Measurements from ENCODE around the gene COX4I2. TPM values are rescaled to one million over a fixed set of nuclear protein-coding genes. Genes with fewer than 3 reads are reported as not detected.

Gene COX4I2
- total and polyA plus RNA-seq, 2 of the 8 experiments (the other 6 are each of a cell fraction or from before 2014, with no cell fraction given), result 0.26 TPM; not detected in 1

DNA sequence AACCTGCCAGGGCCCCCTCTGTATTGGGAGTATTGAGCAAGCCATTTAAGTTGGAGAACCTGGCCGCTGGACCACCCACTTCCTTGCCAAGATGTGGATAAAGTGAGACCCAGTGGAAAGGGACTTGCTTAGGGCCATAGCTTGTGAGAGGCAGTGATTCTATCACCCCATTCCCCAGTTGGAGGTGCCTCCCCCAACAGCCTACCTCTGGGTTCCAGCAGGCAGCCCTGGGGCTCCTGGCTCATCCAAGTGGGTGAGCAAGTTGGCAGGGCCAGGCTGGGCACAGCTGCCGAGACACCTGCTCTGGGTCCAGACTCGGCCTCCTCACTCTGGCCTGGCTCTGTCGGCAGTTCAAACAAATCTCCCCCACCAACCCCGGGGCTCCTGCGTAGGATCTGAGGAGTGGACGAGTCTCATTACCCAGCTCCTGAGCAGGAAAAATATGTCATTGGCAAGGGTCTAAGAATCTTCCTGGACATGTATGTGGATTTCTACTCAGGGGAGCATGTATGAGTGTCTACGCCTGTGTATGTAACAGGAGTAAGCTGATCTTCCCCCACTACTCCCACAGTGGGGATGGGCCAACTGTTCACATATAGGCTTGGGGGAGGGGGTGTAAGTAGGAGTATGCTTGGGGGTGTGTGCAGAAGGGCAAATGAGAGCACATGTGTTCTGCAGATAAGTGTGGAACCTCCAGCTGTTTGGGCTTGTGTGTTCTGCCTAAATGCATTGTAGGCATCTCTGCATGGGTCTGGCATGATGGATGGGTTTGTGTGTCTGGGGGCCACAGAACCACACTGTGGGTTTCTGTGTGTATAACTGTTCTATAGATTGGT, 30.7 kb upstream of the COX4I2 start:
- Histone ChIP-seq H3K27me3 (replicated peaks in 1 of 4; ENCODE audit: control insufficient read depth in 3 of 4, extremely low read depth in 1 of 4, insufficient read depth in 3 of 4, low read length in 3 of 4) (peaks cover 0 to 4% (median 0%) of the 10 kb centered on the region in 4 experiments; a peak in 2 of 7 replicates), H3K4ac (replicated peaks; ENCODE audit: insufficient read length, low read depth, low read length) (peak overlapping the region; percentile 49), H3K27ac (ENCODE audit: low read depth, low read length) (peak overlapping the region; percentile 12; the same call in 1 of the 2 replicates), H3K79me2 (ENCODE audit: control insufficient read depth in 1 of 2, insufficient read depth in 2 of 2, low read length in 2 of 2) (peaks cover 8 to 20% of the 10 kb centered on the region in 2 experiments; a peak in 3 of 4 replicates), H4K5ac (ENCODE audit: insufficient read length, low read depth, low read length) (peak overlapping the region; percentile 44), H3K79me1 (ENCODE audit: low read depth, low read length) (no peaks in the 10 kb centered on the region), H3K23ac (ENCODE audit: insufficient read length) (no peak overlapping the region), H3K23me2 (ENCODE audit: low read depth, low read length) (peaks cover 10% of the 10 kb centered on the region), H4K91ac (replicated peaks; ENCODE audit: insufficient read length, low read length) (peak overlapping the region; percentile 35), H2BK20ac (ENCODE audit: low read length) (peak overlapping the region; percentile 67), H3K4me3 (ENCODE audit: extremely low read depth in 1 of 4, insufficient read depth in 2 of 4, low read depth in 3 of 4, low read length in 4 of 4) (peak overlapping the region; percentile 72 to 99 (median 88)), H3K56ac (replicated peaks; ENCODE audit: insufficient read length, low read depth, low read length) (no peak overlapping the region), H3K4me2 (ENCODE audit: insufficient read depth in 1 of 2, low read depth in 2 of 2, low read length in 2 of 2) (peak overlapping the region; percentile 80 to 88), H3K18ac (ENCODE audit: extremely low read depth, low read length) (peak overlapping the region; percentile 1), H3K4me1 (replicated peaks in 1 of 4; ENCODE audit: control insufficient read depth in 3 of 4, insufficient read depth in 4 of 4, low read length in 3 of 4) (peaks cover 19 to 41% (median 31%) of the 10 kb centered on the region in 4 experiments), H3K9ac (replicated peaks in 1 of 4; ENCODE audit: extremely low read depth in 1 of 4, low read depth in 3 of 4, low read length in 3 of 4) (peak overlapping the region; percentile 16 to 95 (median 52)), H3K36me3 (ENCODE audit: control insufficient read depth in 2 of 4, insufficient read depth in 4 of 4, low read length in 3 of 4) (peaks cover 0 to 11% (median 0%) of the 10 kb centered on the region in 4 experiments; a peak in 1 of 8 replicates), H2AK5ac (ENCODE audit: low read depth, low read length) (peak overlapping the region; percentile 87; the same call in 1 of the 2 replicates), H3K9me3 (ENCODE audit: insufficient read depth in 2 of 2, low read depth in 1 of 2, low read length in 1 of 2) (no peaks in the 10 kb centered on the region), H2BK15ac (ENCODE audit: low read length) (peak overlapping the region; percentile 40; the same call in 1 of the 2 replicates), H2BK5ac (ENCODE audit: low read depth, low read length) (peak overlapping the region; percentile 86; the same call in 1 of the 2 replicates), H4K8ac (ENCODE audit: extremely low read depth, insufficient read depth, low read length) (peak overlapping the region; percentile 64; the same call in 1 of the 2 replicates), H4K20me1 (replicated peaks in 1 of 2; ENCODE audit: control insufficient read depth in 1 of 2, insufficient read depth in 2 of 2, low read length in 2 of 2) (peaks cover 0 to 9% of the 10 kb centered on the region in 2 experiments), H2AFZ (ENCODE audit: low read length) (no peak overlapping the region), H3K14ac (ENCODE audit: insufficient read length) (no peak overlapping the region), H2BK12ac (ENCODE audit: low read depth, low read length) (peak overlapping the region; percentile 83), H2BK120ac (replicated peaks; ENCODE audit: low read depth, low read length) (peak overlapping the region; percentile 26)
- FAIRE-seq, result no peak
- 31% methylated on average over 8 of the region's 8 CpGs; no CpG with 5 or more reads in 1 of the 2 experiments for WGBS, 2 experiments (ENCODE audit: extremely low coverage in 1 of 2, insufficient coverage in 1 of 2, insufficient read length in 1 of 2, insufficient replicate concordance in 2 of 2, low coverage in 1 of 2, low lambda C conversion rate in 2 of 2, missing lambda C conversion rate in 1 of 2)
- ChIA-PET CTCF (ENCODE audit: partially characterized antibody) (interaction anchor here (0.6 to 32.8 kb wide), 3 partner anchors 14 to 41 kb away, joined by 3 to 1559 read pairs (median 5); no protein-coding TSS in a partner anchor), POLR2A (ENCODE audit: partially characterized antibody) (interaction anchor here (0.6 to 26.1 kb wide), 17 partner anchors 8 to 134 kb away, joined by 3 to 1033 read pairs (median 3); partner anchors contain the start of gene BCL2L1)
- peak in 1 of 2 experiments; percentile 62 for DNase-seq (ENCODE audit: low read depth in 1 of 2, low spot score in 2 of 2)
- TF ChIP-seq SP2 (IDR thresholded peaks at IDR 0.05; ENCODE audit: low read length) (no peak), JUN (IDR thresholded peaks at IDR 0.05; ENCODE audit: low read depth, low read length) (no peak), RXRA (IDR thresholded peaks at IDR 0.05; ENCODE audit: insufficient read depth, low read depth, low read length) (no peak), TCF12 (IDR thresholded peaks at IDR 0.05; ENCODE audit: low read depth, low read length) (no peak), GTF2F1 (IDR thresholded peaks at IDR 0.05; ENCODE audit: borderline replicate concordance, low read depth, low read length) (no peak), YY1 (IDR thresholded peaks at IDR 0.05; ENCODE audit: low read depth, low read length) (no peak), SP1 (IDR thresholded peaks at IDR 0.05; ENCODE audit: low read depth, low read length) (no peak; the same call in 1 of the 2 replicates), SRF (IDR thresholded peaks at IDR 0.05; ENCODE audit: low read depth, low read length) (no peak), SIN3A (conservative IDR thresholded peaks at IDR 0.05 in 1 of 2, IDR thresholded peaks at IDR 0.05 in 1 of 2; ENCODE audit: low read depth in 1 of 2, low read length in 2 of 2) (0 out of 4 replicates have a peak, but pooled peaks of 1 of the 2 experiments have one; percentile 1)

Measured in H1 (cell line).